Effector memory CD4-positive, alpha-beta T cell (primary cell): ENCODE data around the gene SERPINB10.
"Not testable (repeated sequence)": the region's sequence is repeated elsewhere in the genome, so short reads cannot be mapped to it uniquely, and the experiment has no call there.

Experiments used
- DNase-seq, 3 donors: peaks; one replicate each; pipeline ENCODE4 v3.0.0-alpha.2; 2020
- H3K27ac ChIP-seq: 2 replicates; pipeline ENCODE4 v1.7.0; 2013; ENCODE audit warnings: mild to moderate bottlenecking, low read length, moderate library complexity; ENCODE audit not compliant: insufficient read depth, poor library complexity, severe bottlenecking
- H3K27me3 ChIP-seq: replicated peaks from 2 replicates; pipeline ENCODE4 v1.7.0; 2013; ENCODE audit warnings: mild to moderate bottlenecking, low read length; ENCODE audit not compliant: insufficient read depth, control insufficient read depth, poor library complexity, severe bottlenecking
- H3K36me3 ChIP-seq: 2 replicates; pipeline ENCODE4 v1.7.0; 2013; ENCODE audit warnings: mild to moderate bottlenecking, low read length, moderate library complexity; ENCODE audit not compliant: control insufficient read depth, insufficient read depth
- H3K4me1 ChIP-seq: 2 replicates; pipeline ENCODE4 v1.7.0; 2013; ENCODE audit warnings: low read length, mild to moderate bottlenecking; ENCODE audit not compliant: control insufficient read depth, insufficient read depth, poor library complexity, severe bottlenecking
- H3K4me3 ChIP-seq: 2 replicates; pipeline ENCODE4 v1.7.0; 2013; ENCODE audit warnings: low read length, low read depth, mild to moderate bottlenecking; ENCODE audit not compliant: insufficient read depth, poor library complexity, severe bottlenecking
- H3K9me3 ChIP-seq: 2 replicates; pipeline ENCODE4 v1.7.0; 2013; ENCODE audit warnings: mild to moderate bottlenecking, low read length, moderate library complexity; ENCODE audit not compliant: control insufficient read depth

Gene SERPINB10

GRCh38 chr18:63908858-63909257 lies 1.1 kb downstream of the SERPINB10 start:
- Histone ChIP-seq H3K27ac (no peak overlapping the region), H3K27me3 (no peaks in the 10 kb centered on the region), H3K4me3 (no peak overlapping the region), H3K4me1 (no peaks in the 10 kb centered on the region), H3K36me3 (no peaks in the 10 kb centered on the region), H3K9me3 (no peaks in the 10 kb centered on the region)
- DNase-seq, result no peak

GRCh38 chr18:63909870-63910269 lies 2.1 kb downstream of the SERPINB10 start:
- Histone ChIP-seq H3K27ac (no peak overlapping the region), H3K9me3 (no peaks in the 10 kb centered on the region), H3K4me3 (no peak overlapping the region), H3K4me1 (no peaks in the 10 kb centered on the region), H3K27me3 (no peaks in the 10 kb centered on the region), H3K36me3 (no peaks in the 10 kb centered on the region)
- no peak for DNase-seq

- Histone ChIP-seq H3K27me3 (no peaks in the 10 kb centered on the region), H3K4me3 (no peak overlapping the region), H3K4me1 (no peaks in the 10 kb centered on the region), H3K9me3 (no peaks in the 10 kb centered on the region), H3K36me3 (no peaks in the 10 kb centered on the region), H3K27ac (no peak overlapping the region)
- no peak for DNase-seq
Observed at GRCh38 chr18:63917817-63918216, 10.1 kb downstream of the SERPINB10 start.

- H3K4me3 ChIP-seq, result no peak overlapping the region
- no peak overlapping the region for H3K27ac ChIP-seq
- no peaks in the 10 kb centered on the region for H3K4me1 ChIP-seq
- H3K27me3 ChIP-seq, result peaks cover 4% of the 10 kb centered on the region
- no peaks in the 10 kb centered on the region for H3K9me3 ChIP-seq
- DNase-seq, result no peak
- no peaks in the 10 kb centered on the region for H3K36me3 ChIP-seq
Observed at GRCh38 chr18:63922049-63922448, 14.3 kb downstream of the SERPINB10 start.

- no peak for DNase-seq
- Histone ChIP-seq H3K4me1 (no peaks in the 10 kb centered on the region), H3K36me3 (no peaks in the 10 kb centered on the region)
Observed at GRCh38 chr18:63924551-63924950, 16.8 kb downstream of the SERPINB10 start.

GRCh38 chr18:63928331-63928730 lies 20.6 kb downstream of the SERPINB10 start:
- no peak for DNase-seq
- Histone ChIP-seq H3K36me3 (no peaks in the 10 kb centered on the region), H3K4me3 (no peak overlapping the region), H3K27ac (no peak overlapping the region), H3K4me1 (no peaks in the 10 kb centered on the region), H3K9me3 (no peaks in the 10 kb centered on the region), H3K27me3 (peaks cover 4% of the 10 kb centered on the region)

More at GRCh38 chr18:63924551-63924950, 16.8 kb downstream of the SERPINB10 start:
- Histone ChIP-seq H3K27ac (no peak overlapping the region), H3K27me3 (peaks cover 4% of the 10 kb centered on the region), H3K4me3 (no peak overlapping the region), H3K9me3 (no peaks in the 10 kb centered on the region)

GRCh38 chr18:63929369-63929768 lies 21.6 kb downstream of the SERPINB10 start:
- not testable (repeated sequence) for H3K9me3 ChIP-seq, H3K4me3 ChIP-seq, DNase-seq, H3K27me3 ChIP-seq, H3K4me1 ChIP-seq, H3K36me3 ChIP-seq, H3K27ac ChIP-seq

GRCh38 chr18:63930773-63931354 lies 23.1 kb downstream of the SERPINB10 start:
- Histone ChIP-seq H3K27me3 (no peaks in the 10 kb centered on the region), H3K4me1 (no peaks in the 10 kb centered on the region), H3K27ac (no peak overlapping the region), H3K4me3 (no peak overlapping the region), H3K36me3 (no peaks in the 10 kb centered on the region), H3K9me3 (no peaks in the 10 kb centered on the region)
- DNase-seq, result no peak

GRCh38 chr18:63936156-63936931 lies 28.6 kb downstream of the SERPINB10 start:
- peaks cover 7% of the 10 kb centered on the region for H3K27me3 ChIP-seq

GRCh38 chr18:63936932-63937393 lies 29.2 kb downstream of the SERPINB10 start:
- peak overlapping the region; percentile 47 for H3K4me3 ChIP-seq
- DNase-seq, result no peak
- H3K9me3 ChIP-seq, result no peaks in the 10 kb centered on the region
- no peaks in the 10 kb centered on the region for H3K36me3 ChIP-seq
- no peak overlapping the region for H3K27ac ChIP-seq
- peaks cover 7% of the 10 kb centered on the region for H3K27me3 ChIP-seq
- H3K4me1 ChIP-seq, result peaks cover 4% of the 10 kb centered on the region

More at GRCh38 chr18:63936156-63936931, 28.6 kb downstream of the SERPINB10 start:
- H3K27ac ChIP-seq, result no peak overlapping the region
- no peaks in the 10 kb centered on the region for H3K9me3 ChIP-seq
- H3K4me3 ChIP-seq, result peak overlapping the region; percentile 47
- H3K4me1 ChIP-seq, result peaks cover 4% of the 10 kb centered on the region
- no peaks in the 10 kb centered on the region for H3K36me3 ChIP-seq
- peak; percentile 18 to 46 (median 20) for DNase-seq
